ENCODE data around the gene NPTN. TPM values are rescaled to one million over a fixed set of nuclear protein-coding genes. Genes with fewer than 3 reads are reported as not detected.

Gene NPTN
- total RNA-seq, 1 donor from 2014 or later, result 102 TPM

- DNase-seq (ENCODE audit: low spot score in 2 of 2, unreplicated experiment in 2 of 2), result no peak
- Mint-ChIP-seq H3K27me3 (ENCODE audit: low read depth) (peaks cover 1% of the 10 kb centered on the region), H3K27ac (no peak overlapping the region), H3K4me1 (no peaks in the 10 kb centered on the region), H3K36me3 (no peaks in the 10 kb centered on the region), H3K9me3 (no peaks in the 10 kb centered on the region), H3K4me3 (no peak overlapping the region)
- TF ChIP-seq CTCF (IDR thresholded peaks at IDR 0.05; ENCODE audit: unreplicated experiment), result no peak
Measured at GRCh38 chr15:73541479-73541878, 91.7 kb downstream of the NPTN start.

- H3K27ac Mint-ChIP-seq, result no peak overlapping the region
- no peaks in the 10 kb centered on the region for H3K36me3 Mint-ChIP-seq
- H3K4me1 Mint-ChIP-seq, result no peaks in the 10 kb centered on the region
- DNase-seq (ENCODE audit: low spot score in 2 of 2, unreplicated experiment in 2 of 2), result no peak
- TF ChIP-seq CTCF (IDR thresholded peaks at IDR 0.05; ENCODE audit: unreplicated experiment), result no peak
- H3K27me3 Mint-ChIP-seq (ENCODE audit: low read depth), result peaks cover 1% of the 10 kb centered on the region
- H3K4me3 Mint-ChIP-seq, result no peak overlapping the region
- H3K9me3 Mint-ChIP-seq, result no peaks in the 10 kb centered on the region
Measured at GRCh38 chr15:73540161-73540560, 93.0 kb downstream of the NPTN start.

- no peak for DNase-seq (ENCODE audit: low spot score in 2 of 2, unreplicated experiment in 2 of 2)
- TF ChIP-seq CTCF (IDR thresholded peaks at IDR 0.05; ENCODE audit: unreplicated experiment), result no peak
- Mint-ChIP-seq H3K4me3 (no peak overlapping the region), H3K4me1 (no peaks in the 10 kb centered on the region), H3K27me3 (ENCODE audit: low read depth) (peaks cover 1% of the 10 kb centered on the region), H3K27ac (no peak overlapping the region), H3K9me3 (no peaks in the 10 kb centered on the region), H3K36me3 (no peaks in the 10 kb centered on the region)
Measured at GRCh38 chr15:73539212-73540128, 93.7 kb downstream of the NPTN start.

DNA sequence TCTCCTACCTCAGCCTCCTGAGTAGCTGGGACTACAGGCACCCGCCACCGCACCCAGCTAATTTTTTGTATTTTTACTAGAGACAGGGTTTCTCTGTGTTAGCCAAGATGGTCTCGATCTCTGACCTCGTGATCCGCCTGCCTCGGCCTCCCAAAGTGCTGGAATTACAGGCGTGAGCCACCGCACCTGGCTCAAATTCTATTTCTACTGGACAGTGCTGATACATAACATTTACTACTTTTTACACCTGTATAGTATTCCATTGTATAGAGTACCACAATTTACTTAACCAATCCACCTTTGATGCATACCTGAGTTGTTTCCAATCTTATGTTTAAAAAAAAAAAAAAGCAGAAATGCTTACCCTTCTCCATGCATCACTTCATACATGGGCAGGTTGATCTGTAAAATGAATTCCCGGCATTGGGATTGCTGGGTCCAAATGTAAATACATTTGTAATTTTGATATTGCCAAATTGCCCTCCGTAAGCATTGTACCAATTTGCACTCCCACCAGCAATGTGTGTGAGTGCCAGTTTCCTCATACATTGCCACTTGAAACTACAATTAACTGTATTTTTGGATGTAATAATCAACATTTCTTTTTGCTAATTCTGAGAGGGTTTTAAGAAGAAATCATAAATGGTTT is 94.5 kb downstream of the NPTN start:
- TF ChIP-seq CTCF (IDR thresholded peaks at IDR 0.05; ENCODE audit: unreplicated experiment), result no peak
- H3K27me3 Mint-ChIP-seq (ENCODE audit: low read depth), result peaks cover 1% of the 10 kb centered on the region
- H3K9me3 Mint-ChIP-seq, result no peaks in the 10 kb centered on the region
- H3K4me1 Mint-ChIP-seq, result no peaks in the 10 kb centered on the region
- no peak overlapping the region for H3K27ac Mint-ChIP-seq
- no peak overlapping the region for H3K4me3 Mint-ChIP-seq
- no peak for DNase-seq (ENCODE audit: low spot score in 2 of 2, unreplicated experiment in 2 of 2)
- no peaks in the 10 kb centered on the region for H3K36me3 Mint-ChIP-seq

DNA sequence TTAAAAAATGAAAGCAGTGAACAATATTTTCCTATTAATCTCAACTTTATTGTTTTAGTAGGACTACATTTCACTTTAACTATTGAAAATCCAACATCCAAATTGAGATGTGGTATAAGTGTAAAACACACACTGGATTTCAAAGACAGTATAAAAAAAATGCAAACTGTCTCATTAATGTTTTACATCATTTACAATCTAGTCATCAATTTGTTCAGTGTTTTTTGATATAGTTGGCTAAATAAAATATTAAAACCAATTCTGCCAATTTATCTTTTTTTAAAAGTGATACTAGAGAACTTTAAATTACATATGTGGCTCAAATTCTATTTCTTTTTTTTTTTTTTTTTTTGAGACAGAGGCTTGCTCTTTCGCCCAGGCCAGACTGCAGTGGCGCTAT is 95.1 kb downstream of the NPTN start:
- TF ChIP-seq CTCF (IDR thresholded peaks at IDR 0.05; ENCODE audit: unreplicated experiment), result no peak
- H3K9me3 Mint-ChIP-seq, result no peaks in the 10 kb centered on the region
- no peak for DNase-seq (ENCODE audit: low spot score in 2 of 2, unreplicated experiment in 2 of 2)
- no peaks in the 10 kb centered on the region for H3K36me3 Mint-ChIP-seq
- H3K4me3 Mint-ChIP-seq, result no peak overlapping the region
- no peak overlapping the region for H3K27ac Mint-ChIP-seq
- peaks cover 1% of the 10 kb centered on the region for H3K27me3 Mint-ChIP-seq (ENCODE audit: low read depth)
- H3K4me1 Mint-ChIP-seq, result no peaks in the 10 kb centered on the region
